Gastroesophageal sphincter (tissue), 4 donors: Measurements from ENCODE around the gene KIRREL3. TPM values are rescaled to one million over a fixed set of nuclear protein-coding genes. Genes with fewer than 3 reads are reported as not detected.
A peak's percentile ranks its signal among the peaks of the same experiment; 100 is the strongest.

ENCODE experiments used
- ATAC-seq: fragments of 150-250 bp; one replicate; pipeline ENCODE4 v1.9.1; 2016; ENCODE audit warnings: mild to moderate bottlenecking, moderate library complexity
- H3K27ac ChIP-seq, 4 donors: fragments of 200-600 bp; sonication (generic) in 3 of 4; 1 replicate in 3 of 4; 2 replicates in 1 of 4; pipeline ENCODE4 v1.5.1; 2016 to 2019
- H3K27me3 ChIP-seq: fragments of 200-600 bp; sonication (generic); one replicate; pipeline ENCODE4 v1.5.1; 2019
- H3K36me3 ChIP-seq, 2 donors: fragments of 200-600 bp; sonication (generic); one replicate each; pipeline ENCODE4 v1.5.1; 2019; ENCODE audit warnings: control low read depth in 1 of 2
- H3K4me1 ChIP-seq, 3 donors: fragments of 200-600 bp; sonication (generic); 1 replicate in 2 of 3; 2 replicates in 1 of 3; pipeline ENCODE4 v1.5.1; 2016 to 2019; ENCODE audit warnings: control low read depth in 2 of 3
- H3K4me3 ChIP-seq, 2 donors: fragments of 200-600 bp; sonication (generic); one replicate each; pipeline ENCODE4 v1.5.1; 2019; ENCODE audit warnings: mild to moderate bottlenecking in 1 of 2, moderate library complexity in 1 of 2
- H3K9me3 ChIP-seq, 3 donors: fragments of 200-600 bp; sonication (generic); one replicate each; pipeline ENCODE4 v1.5.1; 2017 to 2019; ENCODE audit warnings: control low read depth in 2 of 3
- CTCF ChIP-seq, 4 experiments: fragments of 200-600 bp in 2 of 4; fragments of 450-650 bp in 2 of 4; sonication (generic) in 1 of 4; IDR thresholded peaks; one replicate each; pipeline ENCODE4 v1.5.1; 2017 to 2019; ENCODE audit warnings: antibody characterized with exemption in 4 of 4, mild to moderate bottlenecking in 2 of 4, moderate library complexity in 2 of 4
- EP300 ChIP-seq: sonication (generic); formaldehyde crosslinking; IDR thresholded peaks from one replicate; pipeline ENCODE4 v1.6.1; 2017; ENCODE audit warnings: antibody characterized with exemption, mild to moderate bottlenecking
- POLR2A ChIP-seq, 2 donors: fragments of 450-650 bp; IDR thresholded peaks; one replicate each; pipeline ENCODE4 v1.6.1; 2017; ENCODE audit warnings: antibody characterized with exemption in 2 of 2, mild to moderate bottlenecking in 2 of 2, moderate library complexity in 1 of 2
- POLR2AphosphoS5 ChIP-seq: sonication (generic); formaldehyde crosslinking; IDR thresholded peaks from one replicate; pipeline ENCODE4 v1.6.1; 2017; ENCODE audit warnings: antibody characterized with exemption
- WGBS, 2 donors: methylation state at CpG; one replicate each; pipeline ENCODE4 v1.1.5; 2018; ENCODE audit warnings: low coverage in 1 of 2; 5-methylcytosine and 5-hydroxymethylcytosine counted together
- total RNA-seq, 4 donors: library from RNA; depleted of rRNA; stranded (reverse); fragments of >200 nt; gene quantifications; one replicate each; pipeline ENCODE4 v1.1.0, GENCODE V29; 2016

The KIRREL3 gene
- total RNA-seq, 4 donors from 2014 or later = 0.54 to 3.9 (median 1.4) TPM

- no peak for TF ChIP-seq POLR2A (IDR thresholded peaks at IDR 0.05)
- TF ChIP-seq POLR2AphosphoS5 = no peak
- no peak for TF ChIP-seq EP300
- no peaks in the 10 kb centered on the region for H3K36me3 ChIP-seq
- H3K27me3 ChIP-seq = peaks cover 65% of the 10 kb centered on the region
- no peak overlapping the region for H3K4me3 ChIP-seq
- 57% methylated on average over 9 of the region's 10 CpGs; no CpG with 5 or more reads in 1 of the 2 donors for WGBS, 2 donors
- H3K4me1 ChIP-seq = no peaks in the 10 kb centered on the region
- H3K27ac ChIP-seq = no peak overlapping the region
- H3K9me3 ChIP-seq = peaks cover 0 to 5% (median 0%) of the 10 kb centered on the region in 3 donors
- peak; percentile 44 for ATAC-seq
Measured at GRCh38 chr11:126459691-126460281, 540.8 kb downstream of the KIRREL3 start.

GRCh38 chr11:126457817-126458216 is 542.8 kb downstream of the KIRREL3 start:
- 60 to 76% methylated on average over 1 to 3 of the region's 8 CpGs for WGBS, 2 donors
- Histone ChIP-seq H3K4me1 (peaks cover 0 to under 1% (median 0%) of the 10 kb centered on the region in 3 donors), H3K9me3 (no peaks in the 10 kb centered on the region), H3K27me3 (peaks cover 75% of the 10 kb centered on the region), H3K4me3 (no peak overlapping the region), H3K27ac (no peak overlapping the region), H3K36me3 (no peaks in the 10 kb centered on the region)
- TF ChIP-seq POLR2A (IDR thresholded peaks at IDR 0.05) (no peak), POLR2AphosphoS5 (no peak), CTCF (IDR thresholded peaks at IDR 0.05) (no peak), EP300 (no peak)
- ATAC-seq = no peak

GRCh38 chr11:126456783-126457542 is 543.6 kb downstream of the KIRREL3 start:
- no peak overlapping the region for H3K4me3 ChIP-seq
- 69 to 79% methylated on average over 13 to 14 of the region's 20 CpGs for WGBS, 2 donors
- no peaks in the 10 kb centered on the region for H3K9me3 ChIP-seq
- ATAC-seq = no peak
- TF ChIP-seq POLR2A (IDR thresholded peaks at IDR 0.05) (no peak), CTCF (IDR thresholded peaks at IDR 0.05) (no peak), EP300 (no peak), POLR2AphosphoS5 (no peak)
- H3K27ac ChIP-seq = no peak overlapping the region
- peaks cover 78% of the 10 kb centered on the region for H3K27me3 ChIP-seq
- H3K4me1 ChIP-seq = peaks cover 0 to 8% (median 5%) of the 10 kb centered on the region in 3 donors
- H3K36me3 ChIP-seq = no peaks in the 10 kb centered on the region

GRCh38 chr11:126456089-126456488 is 544.5 kb downstream of the KIRREL3 start:
- Histone ChIP-seq H3K4me1 (peaks cover 0 to 8% (median 5%) of the 10 kb centered on the region in 3 donors), H3K4me3 (no peak overlapping the region), H3K36me3 (no peaks in the 10 kb centered on the region), H3K27ac (no peak overlapping the region), H3K27me3 (peaks cover 80% of the 10 kb centered on the region), H3K9me3 (no peaks in the 10 kb centered on the region)
- TF ChIP-seq CTCF (IDR thresholded peaks at IDR 0.05) (no peak), EP300 (no peak), POLR2AphosphoS5 (no peak), POLR2A (IDR thresholded peaks at IDR 0.05) (no peak)
- 89 to 94% methylated on average over 3 to 8 of the region's 15 CpGs for WGBS, 2 donors
- no peak for ATAC-seq

- 40 to 43% methylated on average over 6 to 8 of the region's 24 CpGs for WGBS, 2 donors
- no peak for ATAC-seq
- no peak for TF ChIP-seq CTCF (IDR thresholded peaks at IDR 0.05)
- no peak for TF ChIP-seq EP300
- no peak for TF ChIP-seq POLR2A (IDR thresholded peaks at IDR 0.05)
- no peak for TF ChIP-seq POLR2AphosphoS5
Measured at GRCh38 chr11:126452241-126453101, 548.1 kb downstream of the KIRREL3 start.

More at GRCh38 chr11:126452241-126453101, 548.1 kb downstream of the KIRREL3 start:
- Histone ChIP-seq H3K4me1 (peaks cover 0 to 8% (median 5%) of the 10 kb centered on the region in 3 donors), H3K36me3 (no peaks in the 10 kb centered on the region), H3K27me3 (peaks cover 54% of the 10 kb centered on the region), H3K9me3 (no peaks in the 10 kb centered on the region), H3K27ac (no peak overlapping the region), H3K4me3 (no peak overlapping the region)
